Measurements from ENCODE around the gene DAB1. TPM values are rescaled to one million over a fixed set of nuclear protein-coding genes. Genes with fewer than 3 reads are reported as not detected.

Gene DAB1
- total RNA-seq, 1 donor from 2014 or later, result 19.1 TPM

- H3K27me3 Mint-ChIP-seq (ENCODE audit: unreplicated experiment), result peaks cover 2% of the 10 kb centered on the region
- no peak overlapping the region for H3K27ac Mint-ChIP-seq (ENCODE audit: unreplicated experiment)
- no peaks in the 10 kb centered on the region for H3K36me3 Mint-ChIP-seq (ENCODE audit: low read depth, unreplicated experiment)
- peaks cover 20% of the 10 kb centered on the region for H3K4me1 Mint-ChIP-seq (ENCODE audit: unreplicated experiment)
- DNase-seq (ENCODE audit: low spot score), result no peak
- no peak for TF ChIP-seq CTCF (IDR thresholded peaks at IDR 0.05; ENCODE audit: unreplicated experiment)
- no peaks in the 10 kb centered on the region for H3K9me3 Mint-ChIP-seq (ENCODE audit: unreplicated experiment)
- no peak overlapping the region for H3K4me3 Mint-ChIP-seq (ENCODE audit: unreplicated experiment)
Measured at GRCh38 chr1:57206038-57206437, 217.8 kb downstream of the DAB1 start.

GRCh38 chr1:57204942-57205787 is 218.7 kb downstream of the DAB1 start:
- H3K27me3 Mint-ChIP-seq (ENCODE audit: unreplicated experiment), result peaks cover 2% of the 10 kb centered on the region
- no peaks in the 10 kb centered on the region for H3K9me3 Mint-ChIP-seq (ENCODE audit: unreplicated experiment)
- H3K36me3 Mint-ChIP-seq (ENCODE audit: low read depth, unreplicated experiment), result no peaks in the 10 kb centered on the region
- no peak for TF ChIP-seq CTCF (IDR thresholded peaks at IDR 0.05; ENCODE audit: unreplicated experiment)
- H3K4me3 Mint-ChIP-seq (ENCODE audit: unreplicated experiment), result no peak overlapping the region
- DNase-seq (ENCODE audit: low spot score), result no peak
- peaks cover 20% of the 10 kb centered on the region for H3K4me1 Mint-ChIP-seq (ENCODE audit: unreplicated experiment)
- H3K27ac Mint-ChIP-seq (ENCODE audit: unreplicated experiment), result peak overlapping the region; percentile 27

- no peak for DNase-seq (ENCODE audit: low spot score)
- Mint-ChIP-seq H3K4me3 (ENCODE audit: unreplicated experiment) (no peak overlapping the region), H3K27ac (ENCODE audit: unreplicated experiment) (no peak overlapping the region), H3K9me3 (ENCODE audit: unreplicated experiment) (no peaks in the 10 kb centered on the region), H3K27me3 (ENCODE audit: unreplicated experiment) (no peaks in the 10 kb centered on the region), H3K4me1 (ENCODE audit: unreplicated experiment) (peaks cover 26% of the 10 kb centered on the region), H3K36me3 (ENCODE audit: low read depth, unreplicated experiment) (no peaks in the 10 kb centered on the region)
- no peak for TF ChIP-seq CTCF (IDR thresholded peaks at IDR 0.05; ENCODE audit: unreplicated experiment)
Measured at GRCh38 chr1:57204091-57204490, 219.8 kb downstream of the DAB1 start.

- Mint-ChIP-seq H3K4me3 (ENCODE audit: unreplicated experiment) (no peak overlapping the region), H3K9me3 (ENCODE audit: unreplicated experiment) (no peaks in the 10 kb centered on the region), H3K36me3 (ENCODE audit: low read depth, unreplicated experiment) (no peaks in the 10 kb centered on the region), H3K27me3 (ENCODE audit: unreplicated experiment) (no peaks in the 10 kb centered on the region), H3K27ac (ENCODE audit: unreplicated experiment) (no peak overlapping the region), H3K4me1 (ENCODE audit: unreplicated experiment) (peaks cover 34% of the 10 kb centered on the region)
- DNase-seq (ENCODE audit: low spot score), result no peak
- TF ChIP-seq CTCF (IDR thresholded peaks at IDR 0.05; ENCODE audit: unreplicated experiment), result no peak
Measured at GRCh38 chr1:57202241-57202640, 221.6 kb downstream of the DAB1 start.

- no peak for TF ChIP-seq CTCF (IDR thresholded peaks at IDR 0.05; ENCODE audit: unreplicated experiment)
- Mint-ChIP-seq H3K4me1 (ENCODE audit: unreplicated experiment) (peaks cover 16% of the 10 kb centered on the region), H3K9me3 (ENCODE audit: unreplicated experiment) (no peaks in the 10 kb centered on the region), H3K27ac (ENCODE audit: unreplicated experiment) (peak overlapping the region; percentile 0), H3K27me3 (ENCODE audit: unreplicated experiment) (peaks cover 2% of the 10 kb centered on the region), H3K36me3 (ENCODE audit: low read depth, unreplicated experiment) (no peaks in the 10 kb centered on the region), H3K4me3 (ENCODE audit: unreplicated experiment) (no peak overlapping the region)
- no peak for DNase-seq (ENCODE audit: low spot score)
Measured at GRCh38 chr1:57198912-57199311, 224.9 kb downstream of the DAB1 start.

All from endothelial cell (in vitro differentiated cells).